Keratinocyte (primary cell): ENCODE data around the gene PPP6C. TPM values are rescaled to one million over a fixed set of nuclear protein-coding genes. Genes with fewer than 3 reads are reported as not detected.
"Not testable (repeated sequence)": the region's sequence is repeated elsewhere in the genome, so short reads cannot be mapped to it uniquely, and the experiment has no call there.

ENCODE experiments used
- DNase-seq: peaks from one replicate; pipeline ENCODE4 v3.0.0-alpha.2; 2011; ENCODE audit warnings: low read depth, missing footprints, low spot score
- FAIRE-seq: peaks from 2 replicates; lab custom pipeline; 2011; peaks lifted over from hg19 to GRCh38; lab: Jason Lieb, UNC
- H2AFZ ChIP-seq: 2 replicates; pipeline ENCODE4 v1.6.0; 2012; ENCODE audit warnings: low read length, control low read depth, inconsistent platforms; ENCODE audit not compliant: control insufficient read depth
- H3K27ac ChIP-seq: 2 replicates; pipeline ENCODE4 v1.5.1; 2011; ENCODE audit warnings: low read length; ENCODE audit not compliant: control insufficient read depth, insufficient read depth
- H3K27me3 ChIP-seq: 3 replicates; pipeline ENCODE4 v1.6.0; 2011; ENCODE audit warnings: low read length; ENCODE audit not compliant: control insufficient read depth, insufficient read depth; ENCODE audit errors: extremely low read depth
- H3K36me3 ChIP-seq, 2 experiments: 2 replicates in 1 of 2; 3 replicates in 1 of 2; pipeline ENCODE4 v1.5.1; 2011; ENCODE audit warnings: low read length in 2 of 2, mild to moderate bottlenecking in 1 of 2; ENCODE audit not compliant: control insufficient read depth in 2 of 2, insufficient read depth in 2 of 2; ENCODE audit errors: extremely low read depth in 1 of 2
- H3K4me1 ChIP-seq: 3 replicates; pipeline ENCODE4 v1.5.1; 2011; ENCODE audit warnings: low read length; ENCODE audit not compliant: control insufficient read depth, insufficient read depth; ENCODE audit errors: extremely low read depth
- H3K4me2 ChIP-seq: 3 replicates; pipeline ENCODE4 v1.6.0; 2011; ENCODE audit warnings: low read depth, low read length; ENCODE audit not compliant: control insufficient read depth, insufficient read depth; ENCODE audit errors: extremely low read depth
- H3K4me3 ChIP-seq, 3 experiments: fragments of 200-600 bp in 1 of 3; sonication (generic) in 1 of 3; 2 replicates in 2 of 3; 3 replicates in 1 of 3; pipeline ENCODE4 v1.5.1; 2011 to 2016; ENCODE audit warnings: low read length in 3 of 3, mild to moderate bottlenecking in 3 of 3, control low read depth in 2 of 3, inconsistent platforms in 1 of 3, low read depth in 1 of 3, mixed read lengths in 1 of 3, mixed run types in 1 of 3, moderate library complexity in 1 of 3; ENCODE audit not compliant: control insufficient read depth in 2 of 3, insufficient read depth in 2 of 3; ENCODE audit errors: extremely low read depth in 1 of 3
- H3K79me2 ChIP-seq: 2 replicates; pipeline ENCODE4 v1.6.0; 2012; ENCODE audit warnings: low read length; ENCODE audit not compliant: control insufficient read depth, insufficient read depth
- H3K9ac ChIP-seq: 3 replicates; pipeline ENCODE4 v1.6.0; 2011; ENCODE audit warnings: low read length; ENCODE audit not compliant: control insufficient read depth, insufficient read depth; ENCODE audit errors: extremely low read depth
- H3K9me1 ChIP-seq: 3 replicates; pipeline ENCODE4 v1.6.0; 2011; ENCODE audit warnings: low read length; ENCODE audit not compliant: control insufficient read depth, insufficient read depth; ENCODE audit errors: extremely low read depth
- H3K9me3 ChIP-seq: 2 replicates; pipeline ENCODE4 v1.5.1; 2012; ENCODE audit warnings: low read depth, low read length; ENCODE audit not compliant: control insufficient read depth
- H4K20me1 ChIP-seq: 3 replicates; pipeline ENCODE4 v1.6.0; 2011; ENCODE audit warnings: low read length; ENCODE audit not compliant: control insufficient read depth, insufficient read depth; ENCODE audit errors: extremely low read depth
- CTCF ChIP-seq, 3 experiments: IDR thresholded peaks in 1 of 3; conservative IDR thresholded peaks in 1 of 3; optimal IDR thresholded peaks in 1 of 3; 2 replicates in 2 of 3; 3 replicates in 1 of 3; pipeline versions ENCODE3 to v1.5.1; 2011; ENCODE audit warnings: low read length in 3 of 3, mild to moderate bottlenecking in 3 of 3, moderate library complexity in 2 of 3, control low read depth in 1 of 3, inconsistent platforms in 1 of 3; ENCODE audit not compliant: insufficient read depth in 2 of 3; ENCODE audit errors: extremely low read depth in 1 of 3
- EZH2 ChIP-seq: IDR thresholded peaks from one replicate; pipeline ENCODE4 v1.6.1; 2012; ENCODE audit warnings: inconsistent platforms, mild to moderate bottlenecking, low read length, moderate library complexity
- dilution Hi-C: fragments of 300-500 bp; cut with MboI; formaldehyde crosslinking; loops from one replicate; pipeline ENCODE4 v1.7.0; 2020; ENCODE audit warnings: low sequenced_read_pairs; ENCODE audit not compliant: extremely low pct_ligation_motif_present
- polyA plus RNA-seq, 5 experiments: library from polyadenylated mRNA; depleted of rRNA in 3 of 5; stranded (reverse) in 3 of 5; stranded (forward) in 1 of 5; unstranded in 1 of 5; fragments of >200 nt; gene quantifications; 1 replicate in 1 of 5; 2 replicates in 3 of 5; 3 replicates in 1 of 5; pipeline versions ENCODE4 v1.2.1 to v1.2.3, GENCODE V29; 2011 to 2012; ENCODE audit warnings: missing spikeins in 2 of 5, low read depth in 1 of 5, low replicate concordance in 1 of 5

Gene PPP6C
- polyA plus RNA-seq, 1 donor (not counting 4 experiments of a cell fraction or from before 2014, with no cell fraction given): 35.9 TPM

GRCh38 chr9:125180876-125181275, 8.7 kb downstream of the PPP6C start:
- Histone ChIP-seq H3K9ac (no peak overlapping the region), H3K27me3 (no peaks in the 10 kb centered on the region), H3K4me1 (no peaks in the 10 kb centered on the region), H3K36me3 (peaks cover 0 to 3% of the 10 kb centered on the region in 2 experiments), H2AFZ (no peak overlapping the region), H3K9me1 (no peaks in the 10 kb centered on the region), H3K79me2 (peaks cover 94% of the 10 kb centered on the region), H3K4me2 (no peak overlapping the region), H3K9me3 (no peaks in the 10 kb centered on the region), H4K20me1 (no peaks in the 10 kb centered on the region), H3K4me3 (no peak overlapping the region), H3K27ac (no peak overlapping the region)
- no peak for FAIRE-seq
- dilution Hi-C loops: no loop called here
- TF ChIP-seq EZH2 (no peak), CTCF (optimal IDR thresholded peaks at IDR 0.05 in 1 of 3, IDR thresholded peaks at IDR 0.05 in 1 of 3, conservative IDR thresholded peaks at IDR 0.05 in 1 of 3; ENCODE audit: extremely low read depth in 1 of 3, insufficient read depth in 2 of 3, low read length in 3 of 3) (no peak)
- no peak for DNase-seq

GRCh38 chr9:125179776-125180175, 9.8 kb downstream of the PPP6C start:
- H3K27ac ChIP-seq, H3K9me1 ChIP-seq, H3K9ac ChIP-seq, FAIRE-seq, dilution Hi-C loops, DNase-seq, H3K27me3 ChIP-seq, H3K4me3 ChIP-seq, H3K9me3 ChIP-seq, H4K20me1 ChIP-seq, H3K4me2 ChIP-seq, H3K36me3 ChIP-seq, H3K4me1 ChIP-seq, H2AFZ ChIP-seq: not testable (repeated sequence)
- peaks cover 88% of the 10 kb centered on the region for H3K79me2 ChIP-seq

- Histone ChIP-seq H3K27me3 (no peaks in the 10 kb centered on the region), H3K27ac (no peak overlapping the region), H3K4me2 (no peak overlapping the region), H3K4me1 (no peaks in the 10 kb centered on the region), H3K9ac (no peak overlapping the region), H3K9me3 (no peaks in the 10 kb centered on the region), H3K79me2 (peaks cover 81% of the 10 kb centered on the region), H4K20me1 (peaks cover 4% of the 10 kb centered on the region), H3K4me3 (no peak overlapping the region), H2AFZ (no peak overlapping the region), H3K9me1 (no peaks in the 10 kb centered on the region), H3K36me3 (peaks cover 0 to 3% of the 10 kb centered on the region in 2 experiments)
- no peak for DNase-seq
- FAIRE-seq: no peak
- TF ChIP-seq CTCF (optimal IDR thresholded peaks at IDR 0.05 in 1 of 3, IDR thresholded peaks at IDR 0.05 in 1 of 3, conservative IDR thresholded peaks at IDR 0.05 in 1 of 3; ENCODE audit: extremely low read depth in 1 of 3, insufficient read depth in 2 of 3, low read length in 3 of 3) (no peak), EZH2 (no peak)
- dilution Hi-C loops: no loop called here
Measured at GRCh38 chr9:125177888-125178287, 11.7 kb downstream of the PPP6C start.
